Caco-2 (cell line): ENCODE data around the gene RCSD1. TPM values are rescaled to one million over a fixed set of nuclear protein-coding genes. Genes with fewer than 3 reads are reported as not detected.

ENCODE experiments used
- BruUV-seq: library from RNA; stranded (reverse); fragments of 400-500 nt; replicated peaks from 2 replicates; lab custom pipeline; 2021; lab: Mats Ljungman, UMichigan
- CTCF ChIA-PET: fragments of 300-600 bp; sonication (Branson Sonifier 250); formaldehyde crosslinking; loops from one replicate; lab custom pipeline; 2022; ENCODE audit warnings: antibody characterized with exemption; lab: Charles Lee
- POLR2A ChIA-PET: fragments of 300-600 bp; sonication (Branson Sonifier 250); formaldehyde crosslinking; loops from one replicate; lab custom pipeline; 2022; ENCODE audit warnings: antibody characterized with exemption; lab: Charles Lee
- DNase-seq, 2 experiments: peaks; one replicate each; pipeline versions ENCODE4 v3.0.0 to v3.0.0-alpha.2; 2020 to 2022
- H3K27me3 ChIP-seq: replicated peaks from 2 replicates; pipeline ENCODE4 v1.6.0; 2011; ENCODE audit warnings: low read length; ENCODE audit not compliant: control insufficient read depth, insufficient read depth
- H3K36me3 ChIP-seq: 2 replicates; pipeline ENCODE4 v1.5.1; 2011; ENCODE audit warnings: low read length; ENCODE audit not compliant: control insufficient read depth, insufficient read depth
- H3K4me1 ChIP-seq: fragments of 250-450 bp; sonication (Bioruptor Pico); 2 replicates; pipeline ENCODE4 v1.5.1; 2020; ENCODE audit warnings: mild to moderate bottlenecking
- H3K4me3 ChIP-seq: 2 replicates; pipeline ENCODE4 v1.5.1; 2011; ENCODE audit warnings: low read depth, mild to moderate bottlenecking, control low read depth, low read length
- H3K9me3 ChIP-seq: fragments of 250-450 bp; sonication (Bioruptor Pico); 2 replicates; pipeline ENCODE4 v1.5.1; 2020; ENCODE audit warnings: mild to moderate bottlenecking, moderate library complexity
- H3K27ac Mint-ChIP-seq: one replicate; pipeline ENCODE4 v1.8.0; 2022; ENCODE audit warnings: mixed read lengths; ENCODE audit not compliant: unreplicated experiment
- H3K27me3 Mint-ChIP-seq: one replicate; pipeline ENCODE4 v1.8.0; 2022; ENCODE audit warnings: mixed read lengths; ENCODE audit not compliant: insufficient read depth, unreplicated experiment
- H3K36me3 Mint-ChIP-seq: one replicate; pipeline ENCODE4 v1.8.0; 2022; ENCODE audit warnings: mild to moderate bottlenecking, mixed read lengths; ENCODE audit not compliant: insufficient read depth, unreplicated experiment
- H3K4me1 Mint-ChIP-seq: one replicate; pipeline ENCODE4 v1.8.0; 2022; ENCODE audit warnings: low read depth, mixed read lengths; ENCODE audit not compliant: unreplicated experiment
- H3K4me3 Mint-ChIP-seq: one replicate; pipeline ENCODE4 v1.8.0; 2022; ENCODE audit warnings: mild to moderate bottlenecking, moderate library complexity, mixed read lengths; ENCODE audit not compliant: unreplicated experiment
- H3K9me3 Mint-ChIP-seq: one replicate; pipeline ENCODE4 v1.8.0; 2022; ENCODE audit warnings: mixed read lengths; ENCODE audit not compliant: unreplicated experiment
- CTCF ChIP-seq, 2 experiments: fragments of 200-600 bp in 1 of 2; IDR thresholded peaks; 1 replicate in 1 of 2; 2 replicates in 1 of 2; pipeline versions ENCODE4 v1.5.1 to v1.8.0; 2011 to 2022; ENCODE audit warnings: antibody characterized with exemption in 1 of 2, control low read depth in 1 of 2, inconsistent platforms in 1 of 2, low read depth in 1 of 2, low read length in 1 of 2, mild to moderate bottlenecking in 1 of 2, moderate library complexity in 1 of 2; ENCODE audit not compliant: insufficient read depth in 1 of 2, severe bottlenecking in 1 of 2, unreplicated experiment in 1 of 2
- intact Hi-C: fragments of 100-400 bp; cut with micrococcal nuclease; formaldehyde crosslinking; loops from one replicate; pipeline ENCODE4 v1.10.0; 2022; ENCODE audit not compliant: unreplicated experiment
- total RNA-seq: library from RNA; stranded (reverse); gene quantifications from 2 replicates; pipeline ENCODE4 v1.2.3, GENCODE V29; 2022

Gene RCSD1
- total RNA-seq, 1 experiment from 2014 or later, result not detected

GRCh38 chr1:167666416-167666815 is 36.4 kb downstream of the RCSD1 start:
- H3K27ac Mint-ChIP-seq, result no peak overlapping the region

GRCh38 chr1:167667536-167667935 is 37.5 kb downstream of the RCSD1 start:
- Mint-ChIP-seq H3K9me3 (no peaks in the 10 kb centered on the region), H3K36me3 (no peaks in the 10 kb centered on the region), H3K4me3 (no peak overlapping the region), H3K27ac (no peak overlapping the region), H3K27me3 (no peaks in the 10 kb centered on the region), H3K4me1 (peaks cover 15% of the 10 kb centered on the region)
- TF ChIP-seq CTCF (IDR thresholded peaks at IDR 0.05; ENCODE audit: insufficient read depth in 1 of 2, low read depth in 1 of 2, low read length in 1 of 2, severe bottlenecking in 1 of 2, unreplicated experiment in 1 of 2), result no peak
- intact Hi-C loops, result no loop called here
- Histone ChIP-seq H3K27me3 (no peaks in the 10 kb centered on the region), H3K9me3 (no peaks in the 10 kb centered on the region), H3K4me3 (no peak overlapping the region), H3K36me3 (no peaks in the 10 kb centered on the region), H3K4me1 (0 out of 2 replicates have a peak, but pooled peaks cover 6% of the 10 kb centered on the region)
- DNase-seq, result no peak
- no TSS peak for BruUV-seq
- ChIA-PET POLR2A (no interaction called here), CTCF (no interaction called here)

More at GRCh38 chr1:167666416-167666815, 36.4 kb downstream of the RCSD1 start:
- no peaks in the 10 kb centered on the region for H3K36me3 ChIP-seq
- no peak overlapping the region for H3K4me3 ChIP-seq
- Mint-ChIP-seq H3K27me3 (no peaks in the 10 kb centered on the region), H3K9me3 (no peaks in the 10 kb centered on the region), H3K4me3 (no peak overlapping the region), H3K36me3 (no peaks in the 10 kb centered on the region), H3K4me1 (peaks cover 9% of the 10 kb centered on the region)
- ChIA-PET CTCF (no interaction called here), POLR2A (no interaction called here)
- DNase-seq, result no peak
- H3K4me1 ChIP-seq, result 0 out of 2 replicates have a peak, but pooled peaks cover 6% of the 10 kb centered on the region
- intact Hi-C loops, result no loop called here
- no peaks in the 10 kb centered on the region for H3K27me3 ChIP-seq
- H3K9me3 ChIP-seq, result no peaks in the 10 kb centered on the region
- BruUV-seq, result no TSS peak
- TF ChIP-seq CTCF (IDR thresholded peaks at IDR 0.05; ENCODE audit: insufficient read depth in 1 of 2, low read depth in 1 of 2, low read length in 1 of 2, severe bottlenecking in 1 of 2, unreplicated experiment in 1 of 2), result no peak

GRCh38 chr1:167668108-167668507 is 38.1 kb downstream of the RCSD1 start:
- H3K4me1 Mint-ChIP-seq, result peaks cover 11% of the 10 kb centered on the region
- ChIA-PET POLR2A (no interaction called here), CTCF (no interaction called here)
- no peaks in the 10 kb centered on the region for H3K36me3 Mint-ChIP-seq
- no peak overlapping the region for H3K27ac Mint-ChIP-seq
- H3K4me3 Mint-ChIP-seq, result no peak overlapping the region
- no peak for DNase-seq
- 0 out of 2 replicates have a peak, but pooled peaks cover 3% of the 10 kb centered on the region for H3K4me1 ChIP-seq
- BruUV-seq, result no TSS peak
- no peaks in the 10 kb centered on the region for H3K9me3 ChIP-seq
- H3K27me3 ChIP-seq, result no peaks in the 10 kb centered on the region
- TF ChIP-seq CTCF (IDR thresholded peaks at IDR 0.05; ENCODE audit: insufficient read depth in 1 of 2, low read depth in 1 of 2, low read length in 1 of 2, severe bottlenecking in 1 of 2, unreplicated experiment in 1 of 2), result no peak
- no peak overlapping the region for H3K4me3 ChIP-seq
- intact Hi-C loops, result no loop called here
- no peaks in the 10 kb centered on the region for H3K36me3 ChIP-seq
- H3K27me3 Mint-ChIP-seq, result no peaks in the 10 kb centered on the region
- no peaks in the 10 kb centered on the region for H3K9me3 Mint-ChIP-seq
